ENCODE data around the gene KRTAP12-2.
"Not testable (repeated sequence)": the region's sequence is repeated elsewhere in the genome, so short reads cannot be mapped to it uniquely, and the experiment has no call there.

KRTAP12-2 gene

GRCh38 chr21:44702111-44702972 is 35.6 kb upstream of the KRTAP12-2 start:
- DNase-seq: no peak

GRCh38 chr21:44701541-44701940 is 34.8 kb upstream of the KRTAP12-2 start:
- no peak for DNase-seq

GRCh38 chr21:44701023-44701400 is 34.3 kb upstream of the KRTAP12-2 start:
- DNase-seq: no peak

GRCh38 chr21:44700101-44701022 is 33.6 kb upstream of the KRTAP12-2 start:
- DNase-seq: no peak

GRCh38 chr21:44699502-44700001 is 32.8 kb upstream of the KRTAP12-2 start:
- DNase-seq: no peak

- DNase-seq: no peak
These were observed 31.3 kb upstream of the KRTAP12-2 start for GRCh38 chr21:44697811-44698734.

GRCh38 chr21:44697172-44697810 is 30.6 kb upstream of the KRTAP12-2 start, which contains the start of gene KRTAP10-12:
KRTAP10-12 (plus strand) TSS chr21:44697172; CDS start chr21:44697202, 30 bp downstream.
- not testable (repeated sequence) for DNase-seq

GRCh38 chr21:44696572-44696971 is 29.8 kb upstream of the KRTAP12-2 start:
- no peak for DNase-seq

- no peak for DNase-seq
These were observed 28.9 kb upstream of the KRTAP12-2 start for GRCh38 chr21:44695641-44696040.

GRCh38 chr21:44695184-44695583 is 28.5 kb upstream of the KRTAP12-2 start:
- no peak for DNase-seq

GRCh38 chr21:44694776-44695175 is 28.0 kb upstream of the KRTAP12-2 start:
- DNase-seq: no peak

GRCh38 chr21:44692798-44693512 is 26.2 kb upstream of the KRTAP12-2 start:
- no peak for DNase-seq

- no peak for DNase-seq
These were observed 25.0 kb upstream of the KRTAP12-2 start for GRCh38 chr21:44691686-44692085.

GRCh38 chr21:44689740-44690139 is 23.0 kb upstream of the KRTAP12-2 start:
- DNase-seq: not testable (repeated sequence)

GRCh38 chr21:44687671-44688070 is 20.9 kb upstream of the KRTAP12-2 start:
- no peak for DNase-seq

GRCh38 chr21:44686843-44687561 is 20.3 kb upstream of the KRTAP12-2 start:
- DNase-seq: no peak

GRCh38 chr21:44686000-44686781 is 19.5 kb upstream of the KRTAP12-2 start:
- DNase-seq: no peak

- not testable (repeated sequence) for DNase-seq
These were observed 18.3 kb upstream of the KRTAP12-2 start for GRCh38 chr21:44685050-44685449.

GRCh38 chr21:44684483-44684882 is 17.8 kb upstream of the KRTAP12-2 start:
- no peak for DNase-seq
